ENCODE results near the gene HNRNPUL1.
A peak's percentile ranks its signal among the peaks of the same experiment; 100 is the strongest.

Gene HNRNPUL1

GRCh38 chr19:41263850-41264580 lies at the start of gene HNRNPUL1:
TSS of gene HNRNPUL1 (plus strand) at chr19:41264372. CDS start at chr19:41264504, 132 bp downstream.
- peak; percentile 100 for DNase-seq (ENCODE audit: low read depth)
- peak within 1 kb of the TSS; percentile 89 for H3K4me3 ChIP-seq (ENCODE audit: low read depth, low read length)
- peak; percentile 39 for TF ChIP-seq CTCF (IDR thresholded peaks at IDR 0.05; ENCODE audit: insufficient read depth, low read depth, low read length, missing control alignments)

- DNase-seq (ENCODE audit: low read depth) = no peak
- H3K4me3 ChIP-seq (ENCODE audit: low read depth, low read length) = no peak overlapping the region
- no peak for TF ChIP-seq CTCF (IDR thresholded peaks at IDR 0.05; ENCODE audit: insufficient read depth, low read depth, low read length, missing control alignments)
Observed at GRCh38 chr19:41217741-41218140, 46.4 kb upstream of the HNRNPUL1 start.

GRCh38 chr19:41218249-41218614 lies 45.9 kb upstream of the HNRNPUL1 start:
- TF ChIP-seq CTCF (IDR thresholded peaks at IDR 0.05; ENCODE audit: insufficient read depth, low read depth, low read length, missing control alignments) = no peak
- no peak overlapping the region for H3K4me3 ChIP-seq (ENCODE audit: low read depth, low read length)
- DNase-seq (ENCODE audit: low read depth) = no peak

GRCh38 chr19:41218615-41219507 lies 45.3 kb upstream of the HNRNPUL1 start, which contains the start of gene AXL:
TSS of gene AXL (plus strand) at chr19:41219223. CDS start at chr19:41219393, 170 bp downstream.
- no peak for TF ChIP-seq CTCF (IDR thresholded peaks at IDR 0.05; ENCODE audit: insufficient read depth, low read depth, low read length, missing control alignments)
- no peak within 1 kb of the TSS for H3K4me3 ChIP-seq (ENCODE audit: low read depth, low read length)
- DNase-seq (ENCODE audit: low read depth) = no peak

GRCh38 chr19:41219924-41220567 lies 44.1 kb upstream of the HNRNPUL1 start:
- no peak for DNase-seq (ENCODE audit: low read depth)
- no peak overlapping the region for H3K4me3 ChIP-seq (ENCODE audit: low read depth, low read length)
- no peak for TF ChIP-seq CTCF (IDR thresholded peaks at IDR 0.05; ENCODE audit: insufficient read depth, low read depth, low read length, missing control alignments)

GRCh38 chr19:41220811-41221210 lies 43.4 kb upstream of the HNRNPUL1 start:
- TF ChIP-seq CTCF (IDR thresholded peaks at IDR 0.05; ENCODE audit: insufficient read depth, low read depth, low read length, missing control alignments) = no peak
- no peak overlapping the region for H3K4me3 ChIP-seq (ENCODE audit: low read depth, low read length)
- DNase-seq (ENCODE audit: low read depth) = no peak
